H1 (cell line): ENCODE results near the gene DOP1A. TPM values are rescaled to one million over a fixed set of nuclear protein-coding genes. Genes with fewer than 3 reads are reported as not detected.

Experiments used
- CTCF ChIA-PET: fragments of 300-600 bp; sonication (Branson Sonifier 250); formaldehyde crosslinking; loops from one replicate; lab custom pipeline; 2021; ENCODE audit not compliant: partially characterized antibody; lab: Charles Lee
- POLR2A ChIA-PET: fragments of 300-600 bp; sonication (Branson Sonifier 250); formaldehyde crosslinking; loops from one replicate; lab custom pipeline; 2021; ENCODE audit warnings: inconsistent platforms; ENCODE audit not compliant: partially characterized antibody; lab: Charles Lee
- DNase-seq, 2 experiments: peaks; one replicate each; pipeline versions ENCODE4 v3.0.0 to v3.0.0-alpha.2; 2010 to 2022; ENCODE audit warnings: low spot score in 2 of 2, low read depth in 1 of 2, mixed read lengths in 1 of 2
- FAIRE-seq: peaks from 2 replicates; lab custom pipeline; 2011; peaks lifted over from hg19 to GRCh38; lab: Jason Lieb, UNC
- H2AFZ ChIP-seq: 2 replicates; pipeline ENCODE4 v1.8.1; 2012; ENCODE audit warnings: low read length, inconsistent platforms
- H2AK5ac ChIP-seq: 2 replicates; pipeline ENCODE4 v1.6.1; 2013; ENCODE audit warnings: low read depth, low read length
- H2BK120ac ChIP-seq: replicated peaks from 2 replicates; pipeline ENCODE3; 2013; ENCODE audit warnings: low read depth, low read length, inconsistent platforms
- H2BK12ac ChIP-seq: 2 replicates; pipeline ENCODE4 v1.6.1; 2013; ENCODE audit warnings: low read depth, low read length
- H2BK15ac ChIP-seq: 2 replicates; pipeline ENCODE4 v1.6.1; 2013; ENCODE audit warnings: low read length
- H2BK20ac ChIP-seq: 2 replicates; pipeline ENCODE4 v1.6.1; 2013; ENCODE audit warnings: low read length
- H2BK5ac ChIP-seq: 2 replicates; pipeline ENCODE4 v1.6.1; 2013; ENCODE audit warnings: low read depth, low read length
- H3K14ac ChIP-seq: 2 replicates; pipeline ENCODE4 v1.6.1; 2013; ENCODE audit warnings: inconsistent platforms; ENCODE audit not compliant: insufficient read length
- H3K18ac ChIP-seq: 2 replicates; pipeline ENCODE4 v1.6.1; 2013; ENCODE audit warnings: low read length; ENCODE audit errors: extremely low read depth
- H3K23ac ChIP-seq: 2 replicates; pipeline ENCODE4 v1.6.1; 2013; ENCODE audit warnings: inconsistent platforms; ENCODE audit not compliant: insufficient read length
- H3K23me2 ChIP-seq: 2 replicates; pipeline ENCODE4 v1.6.1; 2013; ENCODE audit warnings: low read depth, low read length
- H3K27ac ChIP-seq: 2 replicates; pipeline ENCODE4 v1.6.1; 2011; ENCODE audit warnings: low read depth, low read length, inconsistent platforms
- H3K27me3 ChIP-seq, 4 experiments: replicated peaks in 1 of 4; 1 replicate in 1 of 4; 2 replicates in 3 of 4; pipeline versions ENCODE4 v1.6.1 to v1.8.1; 2011 to 2013; ENCODE audit warnings: low read length in 3 of 4, mild to moderate bottlenecking in 3 of 4, inconsistent platforms in 2 of 4, mixed read lengths in 2 of 4, moderate library complexity in 1 of 4; ENCODE audit not compliant: control insufficient read depth in 3 of 4, insufficient read depth in 3 of 4; ENCODE audit errors: extremely low read depth in 1 of 4
- H3K36me3 ChIP-seq, 4 experiments: 2 replicates each; pipeline versions ENCODE4 v1.6.1 to v1.8.1; 2011 to 2013; ENCODE audit warnings: mild to moderate bottlenecking in 4 of 4, low read length in 3 of 4, moderate library complexity in 2 of 4, control low read depth in 1 of 4, inconsistent platforms in 1 of 4; ENCODE audit not compliant: insufficient read depth in 4 of 4, control insufficient read depth in 2 of 4
- H3K4ac ChIP-seq: replicated peaks from 2 replicates; pipeline ENCODE3; 2013; ENCODE audit warnings: low read length, low read depth, mixed read lengths, inconsistent platforms; ENCODE audit not compliant: insufficient read length
- H3K4me1 ChIP-seq, 4 experiments: replicated peaks in 1 of 4; 1 replicate in 1 of 4; 2 replicates in 3 of 4; pipeline versions ENCODE4 v1.6.1 to v1.8.1; 2011 to 2013; ENCODE audit warnings: low read length in 3 of 4, inconsistent platforms in 2 of 4, mixed read lengths in 1 of 4; ENCODE audit not compliant: insufficient read depth in 4 of 4, control insufficient read depth in 3 of 4
- H3K4me2 ChIP-seq, 2 experiments: 2 replicates each; pipeline versions ENCODE4 v1.6.1 to v1.8.1; 2011 to 2013; ENCODE audit warnings: low read depth in 2 of 2, low read length in 2 of 2, control low read depth in 1 of 2, inconsistent platforms in 1 of 2, mild to moderate bottlenecking in 1 of 2; ENCODE audit not compliant: insufficient read depth in 1 of 2
- H3K4me3 ChIP-seq, 4 experiments: fragments of 200-600, 300-600 bp in 1 of 4; sonication (generic), shearing (Covaris generic), sonication (Bioruptor Twin) in 1 of 4; 2 replicates each; pipeline versions ENCODE4 v1.5.1 to v1.8.1; 2011 to 2016; ENCODE audit warnings: low read length in 4 of 4, low read depth in 3 of 4, control low read depth in 2 of 4, inconsistent platforms in 2 of 4, mild to moderate bottlenecking in 2 of 4, mixed read lengths in 1 of 4, moderate library complexity in 1 of 4; ENCODE audit not compliant: insufficient read depth in 2 of 4; ENCODE audit errors: extremely low read depth in 1 of 4
- H3K56ac ChIP-seq: replicated peaks from 2 replicates; pipeline ENCODE3; 2013; ENCODE audit warnings: low read depth, mild to moderate bottlenecking, mixed read lengths, low read length, inconsistent platforms; ENCODE audit not compliant: insufficient read length
- H3K79me1 ChIP-seq: 2 replicates; pipeline ENCODE4 v1.6.1; 2013; ENCODE audit warnings: low read depth, low read length, control low read depth
- H3K79me2 ChIP-seq, 2 experiments: 2 replicates each; pipeline versions ENCODE4 v1.6.1 to v1.8.1; 2012 to 2013; ENCODE audit warnings: low read length in 2 of 2, mild to moderate bottlenecking in 2 of 2, inconsistent platforms in 1 of 2; ENCODE audit not compliant: insufficient read depth in 2 of 2, control insufficient read depth in 1 of 2
- H3K9ac ChIP-seq, 4 experiments: replicated peaks in 1 of 4; 1 replicate in 1 of 4; 2 replicates in 3 of 4; pipeline versions ENCODE4 v1.6.1 to v1.8.1; 2011 to 2013; ENCODE audit warnings: low read depth in 3 of 4, low read length in 3 of 4, control low read depth in 2 of 4, mild to moderate bottlenecking in 2 of 4, moderate library complexity in 2 of 4, inconsistent platforms in 1 of 4; ENCODE audit errors: extremely low read depth in 1 of 4
- H3K9me3 ChIP-seq, 2 experiments: 2 replicates each; pipeline versions ENCODE4 v1.6.1 to v1.8.1; 2012 to 2013; ENCODE audit warnings: mild to moderate bottlenecking in 2 of 2, moderate library complexity in 2 of 2, control low read depth in 1 of 2, inconsistent platforms in 1 of 2, low read depth in 1 of 2, low read length in 1 of 2, mixed read lengths in 1 of 2; ENCODE audit not compliant: insufficient read depth in 2 of 2
- H4K20me1 ChIP-seq, 2 experiments: replicated peaks in 1 of 2; 2 replicates each; pipeline versions ENCODE3 to v1.8.1; 2011 to 2013; ENCODE audit warnings: inconsistent platforms in 2 of 2, low read length in 2 of 2, mild to moderate bottlenecking in 1 of 2; ENCODE audit not compliant: insufficient read depth in 2 of 2, control insufficient read depth in 1 of 2
- H4K5ac ChIP-seq: 2 replicates; pipeline ENCODE4 v1.6.1; 2013; ENCODE audit warnings: low read length, low read depth, mixed read lengths, inconsistent platforms; ENCODE audit not compliant: insufficient read length
- H4K8ac ChIP-seq: 2 replicates; pipeline ENCODE4 v1.8.0; 2013; ENCODE audit warnings: mild to moderate bottlenecking, moderate library complexity, low read length, inconsistent platforms; ENCODE audit not compliant: insufficient read depth; ENCODE audit errors: extremely low read depth
- H4K91ac ChIP-seq: replicated peaks from 2 replicates; pipeline ENCODE3; 2013; ENCODE audit warnings: low read length, mixed read lengths, inconsistent platforms; ENCODE audit not compliant: insufficient read length
- POU5F1 ChIP-seq: IDR thresholded peaks from 2 replicates; pipeline ENCODE4 v1.6.1; 2011; ENCODE audit warnings: low read depth, mild to moderate bottlenecking, low read length, moderate library complexity
- SP4 ChIP-seq: IDR thresholded peaks from 2 replicates; pipeline ENCODE4 v1.6.1; 2012; ENCODE audit warnings: low read length, inconsistent platforms
- WGBS, 2 experiments: shearing (Covaris generic) in 1 of 2; methylation state at CpG; one replicate each; pipeline versions ENCODE4 v1.1.6 to v1.1.7; 2013 to 2015; ENCODE audit warnings: low lambda C conversion rate in 2 of 2, mixed read lengths in 2 of 2, inconsistent platforms in 1 of 2, low coverage in 1 of 2, missing lambda C conversion rate in 1 of 2; ENCODE audit not compliant: insufficient replicate concordance in 2 of 2, insufficient coverage in 1 of 2, insufficient read length in 1 of 2; ENCODE audit errors: extremely low coverage in 1 of 2, missing lambda C conversion rate in 1 of 2; 5-methylcytosine and 5-hydroxymethylcytosine counted together
- long read RNA-seq, 2 experiments: library from RNA in 1 of 2; library from capped mRNA in 1 of 2; stranded (forward); transcript quantifications; one replicate each; pipeline ENCODE4 v2.0.0, GENCODE V29; 2021; ENCODE audit warnings: inconsistent platforms in 1 of 2
- polyA minus RNA-seq, 3 experiments: library from RNA; depleted of rRNA, polyadenylated mRNA; stranded (reverse); fragments of >200 nt; gene quantifications; 1 replicate in 2 of 3; 2 replicates in 1 of 3; pipeline ENCODE4 v1.2.3, GENCODE V29; 2011
- polyA plus RNA-seq, 7 experiments: library from polyadenylated mRNA; depleted of rRNA in 3 of 7; stranded (reverse) in 5 of 7; unstranded in 2 of 7; fragments of >200 nt in 5 of 7; fragments of 200-250 nt in 2 of 7; gene quantifications; 1 replicate in 5 of 7; 2 replicates in 1 of 7; 4 replicates in 1 of 7; pipeline versions ENCODE4 v1.2.1 to v1.2.3, GENCODE V29; 2011 to 2013; ENCODE audit warnings: missing spikeins in 2 of 7, mixed read lengths in 2 of 7
- total RNA-seq: library from RNA; stranded (reverse); fragmentation: NEBNext Ultra II Directional; extraction: Animal tissue kit (Norgen Biotek cat#: 25700); gene quantifications from 2 replicates; pipeline ENCODE4 v1.2.1, GENCODE V29; 2021

The DOP1A gene, protein sequence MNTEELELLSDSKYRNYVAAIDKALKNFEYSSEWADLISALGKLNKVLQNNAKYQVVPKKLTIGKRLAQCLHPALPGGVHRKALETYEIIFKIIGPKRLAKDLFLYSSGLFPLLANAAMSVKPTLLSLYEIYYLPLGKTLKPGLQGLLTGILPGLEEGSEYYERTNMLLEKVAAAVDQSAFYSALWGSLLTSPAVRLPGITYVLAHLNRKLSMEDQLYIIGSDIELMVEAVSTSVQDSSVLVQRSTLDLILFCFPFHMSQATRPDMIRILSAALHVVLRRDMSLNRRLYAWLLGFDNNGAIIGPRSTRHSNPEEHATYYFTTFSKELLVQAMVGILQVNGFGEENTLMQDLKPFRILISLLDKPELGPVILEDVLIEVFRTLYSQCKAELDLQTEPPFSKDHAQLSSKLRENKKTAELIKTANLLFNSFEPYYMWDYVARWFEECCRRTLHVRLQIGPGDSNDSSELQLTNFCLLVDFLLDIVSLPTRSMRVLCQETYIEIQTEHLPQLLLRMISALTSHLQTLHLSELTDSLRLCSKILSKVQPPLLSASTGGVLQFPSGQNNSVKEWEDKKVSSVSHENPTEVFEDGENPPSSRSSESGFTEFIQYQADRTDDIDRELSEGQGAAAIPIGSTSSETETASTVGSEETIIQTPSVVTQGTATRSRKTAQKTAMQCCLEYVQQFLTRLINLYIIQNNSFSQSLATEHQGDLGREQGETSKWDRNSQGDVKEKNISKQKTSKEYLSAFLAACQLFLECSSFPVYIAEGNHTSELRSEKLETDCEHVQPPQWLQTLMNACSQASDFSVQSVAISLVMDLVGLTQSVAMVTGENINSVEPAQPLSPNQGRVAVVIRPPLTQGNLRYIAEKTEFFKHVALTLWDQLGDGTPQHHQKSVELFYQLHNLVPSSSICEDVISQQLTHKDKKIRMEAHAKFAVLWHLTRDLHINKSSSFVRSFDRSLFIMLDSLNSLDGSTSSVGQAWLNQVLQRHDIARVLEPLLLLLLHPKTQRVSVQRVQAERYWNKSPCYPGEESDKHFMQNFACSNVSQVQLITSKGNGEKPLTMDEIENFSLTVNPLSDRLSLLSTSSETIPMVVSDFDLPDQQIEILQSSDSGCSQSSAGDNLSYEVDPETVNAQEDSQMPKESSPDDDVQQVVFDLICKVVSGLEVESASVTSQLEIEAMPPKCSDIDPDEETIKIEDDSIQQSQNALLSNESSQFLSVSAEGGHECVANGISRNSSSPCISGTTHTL (N-terminal part only)
- total RNA-seq, result 14.7 and 15.9 TPM in 2 replicates
- 5.3 and 7.5 TPM in 2 replicates for polyA plus RNA-seq (2011; rRNA removed)
- 8.5 TPM for polyA plus RNA-seq (2011; cell fraction: cytosol; rRNA removed)
- 10.6 TPM for polyA plus RNA-seq (2011; cell fraction: nucleus; rRNA removed)
- 6.3 to 11.7 TPM (median 8.4 TPM) in 4 replicates for polyA plus RNA-seq (2012, experiment 1 of 2)
- polyA plus RNA-seq (2012, experiment 2 of 2), result 0.31 TPM
- polyA plus RNA-seq (2013, experiment 1 of 2), result 6.9 TPM
- polyA plus RNA-seq (2013, experiment 2 of 2), result 5.3 TPM
- polyA minus RNA-seq (2011; rRNA and poly(A)+ RNA removed), result 38.8 and 46.6 TPM in 2 replicates
- 14.1 TPM for polyA minus RNA-seq (2011; cell fraction: cytosol; rRNA and poly(A)+ RNA removed)
- 46.1 TPM for polyA minus RNA-seq (2011; cell fraction: nucleus; rRNA and poly(A)+ RNA removed)
- long read RNA-seq, experiment 1, partial matches to known transcripts, result 7 of 8 reads
- long read RNA-seq, experiment 1, other reads (novel, unspliced or antisense), result 1 of 8 reads
- long read RNA-seq, experiment 2, partial matches to known transcripts, result 1 of 1 reads
- long read RNA-seq, experiment 2, other reads (novel, unspliced or antisense), result 0 of 1 reads

DNA sequence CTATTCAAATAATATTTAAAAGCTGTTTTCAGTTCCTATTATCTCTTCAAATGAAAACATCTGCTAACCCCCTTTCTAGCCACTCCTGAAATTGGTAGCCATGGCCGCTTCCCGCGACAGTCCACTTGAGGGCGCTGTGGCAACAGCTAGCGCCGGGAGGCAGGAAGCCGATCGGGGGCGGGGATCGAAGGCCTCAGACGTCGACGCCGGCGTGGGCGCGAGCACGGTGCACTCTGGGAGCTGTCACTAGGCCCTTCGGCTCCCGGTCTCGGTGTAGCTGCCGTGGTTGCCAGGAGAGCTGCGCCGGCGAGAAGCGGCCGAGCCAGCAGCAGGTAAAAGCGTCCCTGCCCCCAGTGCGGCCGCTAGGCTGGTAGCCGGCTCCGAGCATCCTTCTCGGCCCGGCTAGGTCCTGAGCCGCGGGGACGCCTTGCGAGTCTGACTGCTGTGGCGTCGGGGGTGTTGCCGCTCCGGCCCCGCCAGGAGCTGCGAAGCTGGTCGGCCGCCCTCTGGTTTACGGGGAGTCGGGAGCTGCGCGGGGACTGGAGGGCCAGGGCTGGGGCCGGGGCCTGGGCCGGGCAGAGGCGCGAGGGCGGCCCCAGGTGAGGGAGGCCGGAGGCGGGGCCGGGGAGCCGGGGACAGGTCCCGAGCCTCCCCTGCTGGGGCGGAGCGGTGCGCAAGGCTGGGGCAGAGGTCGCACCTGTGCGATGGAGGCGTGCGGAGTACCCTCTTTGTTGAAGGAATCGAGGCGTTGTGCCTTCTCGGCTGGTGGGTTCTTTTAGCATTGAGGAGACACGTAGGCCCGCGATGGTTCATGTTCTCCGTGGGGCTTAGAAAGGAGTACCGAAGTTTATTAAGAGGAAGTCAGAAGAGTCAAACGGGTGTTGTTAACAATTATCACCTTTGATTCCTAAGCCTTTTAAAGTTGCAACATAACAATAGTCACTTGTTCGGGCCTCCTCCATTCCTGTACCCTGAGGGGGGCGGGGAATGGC is at the start of gene DOP1A:
DOP1A (plus strand) TSS at position 224 of the 992 bp plus-strand sequence. CDS start 29,307 bp downstream, outside the sequence.
- peaks cover 0 to 15% (median 4%) of the 10 kb centered on the region in 4 experiments; a peak in 2 of 7 replicates for H3K4me1 ChIP-seq
- H2AFZ ChIP-seq, result peak within 1 kb of the TSS; percentile 68; the same call in 1 of the 2 replicates
- no peaks in the 10 kb centered on the region for H3K27me3 ChIP-seq
- H3K9ac ChIP-seq, result peak within 1 kb of the TSS; percentile 55 to 80 (median 74)
- H3K23me2 ChIP-seq, result no peaks in the 10 kb centered on the region
- DNase-seq (peak; percentile 85 to 97), FAIRE-seq (no peak)
- peak within 1 kb of the TSS; percentile 62 to 81 for H3K4me2 ChIP-seq
- H2BK5ac ChIP-seq, result peak within 1 kb of the TSS; percentile 63
- H2BK20ac ChIP-seq, result no peak within 1 kb of the TSS
- no peaks in the 10 kb centered on the region for H3K79me1 ChIP-seq
- no peak within 1 kb of the TSS; the same call in 1 of the 2 replicates for H3K18ac ChIP-seq
- no peaks in the 10 kb centered on the region for H3K9me3 ChIP-seq
- POLR2A ChIA-PET, result interaction anchor here (0.7 to 1.7 kb wide), 4 partner anchors 10 to 821 kb away, joined by 3 to 6 read pairs (median 4); partner anchors contain the start of gene IBTK
- CTCF ChIA-PET, result interaction anchor here (0.7 to 4.1 kb wide), 48 partner anchors 8 to 891 kb away, joined by 3 to 35 read pairs (median 4); partner anchors contain the start of gene PRSS35
- H4K5ac ChIP-seq, result peak within 1 kb of the TSS; percentile 96
- H3K14ac ChIP-seq, result no peak within 1 kb of the TSS
- peaks cover 0 to 66% of the 10 kb centered on the region in 2 experiments; a peak in 3 of 4 replicates for H3K79me2 ChIP-seq
- no peak within 1 kb of the TSS for H3K4ac ChIP-seq
- peak within 1 kb of the TSS; percentile 23 for H3K56ac ChIP-seq
- H2BK120ac ChIP-seq, result no peak within 1 kb of the TSS
- WGBS, 2 experiments, result 1% methylated on average over 53 of the region's 78 CpGs; no CpG with 5 or more reads in 1 of the 2 experiments
- H4K20me1 ChIP-seq, result no peaks in the 10 kb centered on the region
- peak within 1 kb of the TSS; percentile 5; the same call in 1 of the 2 replicates for H2BK12ac ChIP-seq
- no peak within 1 kb of the TSS for H2AK5ac ChIP-seq
- H3K36me3 ChIP-seq, result no peaks in the 10 kb centered on the region
- H4K8ac ChIP-seq, result peak within 1 kb of the TSS; percentile 48; the same call in 1 of the 2 replicates
- peak within 1 kb of the TSS; percentile 53 to 85 (median 66) for H3K4me3 ChIP-seq
- H4K91ac ChIP-seq, result no peak within 1 kb of the TSS
- peak within 1 kb of the TSS; percentile 87 for H3K27ac ChIP-seq
- H2BK15ac ChIP-seq, result no peak within 1 kb of the TSS
- no peak within 1 kb of the TSS for H3K23ac ChIP-seq
- no peak for TF ChIP-seq SP4
- no peak for TF ChIP-seq POU5F1
